IPS-18a (cell line): ENCODE results near the gene PLN.

ENCODE experiments used
- H3K27ac ChIP-seq: one replicate; pipeline ENCODE4 v1.5.1; 2013; ENCODE audit warnings: low read length
- H3K27me3 ChIP-seq: one replicate; pipeline ENCODE4 v1.6.1; 2013; ENCODE audit warnings: mild to moderate bottlenecking, low read length; ENCODE audit not compliant: control insufficient read depth, insufficient read depth
- H3K36me3 ChIP-seq: one replicate; pipeline ENCODE4 v1.6.1; 2013; ENCODE audit warnings: low read depth, low read length; ENCODE audit not compliant: control insufficient read depth
- H3K4me1 ChIP-seq: one replicate; pipeline ENCODE4 v1.6.1; 2013; ENCODE audit warnings: low read depth, low read length; ENCODE audit not compliant: control insufficient read depth
- H3K4me3 ChIP-seq: one replicate; pipeline ENCODE4 v1.5.1; 2013; ENCODE audit warnings: low read length
- H3K9ac ChIP-seq: one replicate; pipeline ENCODE4 v1.6.1; 2013; ENCODE audit warnings: mild to moderate bottlenecking, low read length, moderate library complexity
- H3K9me3 ChIP-seq: one replicate; pipeline ENCODE4 v1.6.1; 2013; ENCODE audit warnings: low read depth, low read length; ENCODE audit not compliant: control insufficient read depth

Gene PLN

DNA sequence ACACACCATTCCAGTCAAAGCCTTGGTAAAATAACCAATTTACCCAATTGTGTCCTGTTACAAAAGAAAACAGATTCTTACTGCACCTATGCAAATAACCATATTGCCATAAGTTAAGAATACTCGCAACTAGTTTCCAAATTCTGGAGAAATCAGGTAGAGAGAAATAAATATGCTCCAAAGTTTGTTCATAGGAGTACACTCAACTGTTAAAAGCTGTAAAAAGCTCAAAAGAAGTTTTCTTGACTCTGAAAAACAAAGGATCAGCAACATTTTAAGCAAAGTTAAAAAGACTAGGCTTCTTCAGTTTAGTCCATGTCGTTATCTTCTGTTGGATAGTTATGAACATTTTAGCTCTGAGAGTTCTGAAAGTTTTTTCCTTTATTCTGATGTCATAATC, 55.3 kb downstream of the PLN start:
- Histone ChIP-seq H3K27me3 (no peaks in the 10 kb centered on the region), H3K9ac (no peak overlapping the region), H3K9me3 (peaks cover 7% of the 10 kb centered on the region), H3K4me1 (no peaks in the 10 kb centered on the region), H3K36me3 (no peaks in the 10 kb centered on the region), H3K27ac (no peak overlapping the region), H3K4me3 (no peak overlapping the region)

DNA sequence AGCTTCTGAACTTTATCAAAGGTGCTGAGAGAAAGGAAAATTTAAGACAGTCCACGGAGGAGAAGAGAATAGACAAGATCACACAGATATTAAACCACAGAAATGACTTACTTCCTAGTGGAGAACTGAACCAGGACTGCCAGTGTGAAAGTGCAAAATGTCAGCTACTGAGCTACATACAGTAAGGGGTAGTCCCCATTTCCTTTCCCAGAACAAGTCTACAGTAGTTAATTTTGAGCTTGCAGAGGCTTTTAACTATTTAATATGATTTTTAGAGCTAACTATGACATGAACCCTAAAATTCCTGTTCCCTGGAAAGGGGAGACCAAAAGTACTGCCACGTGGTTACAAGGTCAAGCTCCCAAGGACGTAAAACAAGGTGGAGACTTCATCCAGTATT, 58.2 kb downstream of the PLN start:
- no peaks in the 10 kb centered on the region for H3K27me3 ChIP-seq
- H3K9me3 ChIP-seq = peaks cover 7% of the 10 kb centered on the region
- H3K4me3 ChIP-seq = no peak overlapping the region
- H3K9ac ChIP-seq = no peak overlapping the region
- H3K36me3 ChIP-seq = no peaks in the 10 kb centered on the region
- no peaks in the 10 kb centered on the region for H3K4me1 ChIP-seq
- H3K27ac ChIP-seq = no peak overlapping the region

DNA sequence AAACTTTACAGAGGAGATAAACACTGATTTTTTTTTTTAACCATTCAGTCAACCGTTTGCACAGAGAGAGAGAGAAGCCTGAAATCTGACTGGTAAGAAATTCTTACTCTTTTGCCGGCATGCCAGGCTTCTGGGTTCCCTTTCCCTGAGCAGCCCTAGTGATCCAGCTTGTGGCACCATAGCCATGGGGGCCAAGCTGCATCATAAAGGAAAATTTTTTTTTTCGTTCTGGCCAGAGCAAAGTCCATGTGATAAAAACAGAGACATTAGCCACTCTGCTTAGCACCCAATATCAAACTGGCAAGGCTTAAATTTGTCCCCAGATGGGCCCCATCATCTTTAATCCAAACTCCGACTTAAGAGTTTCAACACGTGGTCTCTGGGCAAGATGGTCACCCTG, 58.8 kb downstream of the PLN start:
- Histone ChIP-seq H3K9ac (no peak overlapping the region), H3K36me3 (no peaks in the 10 kb centered on the region), H3K9me3 (peaks cover 7% of the 10 kb centered on the region), H3K4me1 (no peaks in the 10 kb centered on the region), H3K27ac (no peak overlapping the region), H3K4me3 (no peak overlapping the region), H3K27me3 (no peaks in the 10 kb centered on the region)
